ENCODE data around the gene SPSB4.

DNA sequence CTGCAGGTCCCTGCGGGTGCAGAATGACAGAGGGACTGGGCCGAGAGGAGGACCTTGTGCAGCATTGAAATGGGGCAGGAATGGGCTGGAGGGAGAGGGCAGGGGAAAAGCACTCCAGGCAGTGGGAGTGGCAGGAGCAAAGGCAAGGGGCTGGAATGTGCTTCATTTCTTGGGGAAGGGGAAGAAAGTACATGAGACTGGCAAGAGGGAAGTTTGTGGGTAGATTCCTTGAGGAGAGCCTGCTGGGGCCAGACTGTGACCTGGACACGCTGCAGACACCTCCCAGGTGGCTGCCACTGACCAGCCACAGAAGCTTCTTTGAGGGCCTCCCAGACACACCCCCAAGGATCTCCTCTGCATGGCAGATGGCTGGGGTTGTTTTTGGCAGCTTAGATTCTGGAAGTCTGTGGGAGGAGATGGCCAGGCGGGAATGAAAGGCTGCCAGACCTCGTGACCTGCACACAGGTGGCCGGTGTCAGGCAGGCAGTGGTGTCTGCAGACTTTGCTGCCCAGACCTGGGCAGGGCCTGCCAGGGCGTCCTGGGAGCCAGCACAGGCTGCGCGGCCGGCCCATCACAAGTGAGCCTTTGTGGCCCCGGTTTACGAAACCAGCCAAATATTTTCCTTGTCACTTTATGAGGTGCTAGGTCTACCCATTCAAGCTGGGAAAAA lies 53.1 kb downstream of the SPSB4 start:
- TF ChIP-seq, protein P1, sequence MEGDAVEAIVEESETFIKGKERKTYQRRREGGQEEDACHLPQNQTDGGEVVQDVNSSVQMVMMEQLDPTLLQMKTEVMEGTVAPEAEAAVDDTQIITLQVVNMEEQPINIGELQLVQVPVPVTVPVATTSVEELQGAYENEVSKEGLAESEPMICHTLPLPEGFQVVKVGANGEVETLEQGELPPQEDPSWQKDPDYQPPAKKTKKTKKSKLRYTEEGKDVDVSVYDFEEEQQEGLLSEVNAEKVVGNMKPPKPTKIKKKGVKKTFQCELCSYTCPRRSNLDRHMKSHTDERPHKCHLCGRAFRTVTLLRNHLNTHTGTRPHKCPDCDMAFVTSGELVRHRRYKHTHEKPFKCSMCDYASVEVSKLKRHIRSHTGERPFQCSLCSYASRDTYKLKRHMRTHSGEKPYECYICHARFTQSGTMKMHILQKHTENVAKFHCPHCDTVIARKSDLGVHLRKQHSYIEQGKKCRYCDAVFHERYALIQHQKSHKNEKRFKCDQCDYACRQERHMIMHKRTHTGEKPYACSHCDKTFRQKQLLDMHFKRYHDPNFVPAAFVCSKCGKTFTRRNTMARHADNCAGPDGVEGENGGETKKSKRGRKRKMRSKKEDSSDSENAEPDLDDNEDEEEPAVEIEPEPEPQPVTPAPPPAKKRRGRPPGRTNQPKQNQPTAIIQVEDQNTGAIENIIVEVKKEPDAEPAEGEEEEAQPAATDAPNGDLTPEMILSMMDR (IDR thresholded peaks at IDR 0.05): no peak
- TF ChIP-seq ZFX (IDR thresholded peaks at IDR 0.05; ENCODE audit: borderline replicate concordance): no peak
